ENCODE data around the gene FGFR4. TPM values are rescaled to one million over a fixed set of nuclear protein-coding genes. Genes with fewer than 3 reads are reported as not detected.

Gene FGFR4
- total RNA-seq, 1 donor from 2014 or later, result 258 TPM

GRCh38 chr5:177077335-177077734 is 9.4 kb upstream of the FGFR4 start:
- no peak for TF ChIP-seq CTCF (IDR thresholded peaks at IDR 0.05; ENCODE audit: unreplicated experiment)
- DNase-seq (ENCODE audit: low spot score, unreplicated experiment), result no peak
- no peaks in the 10 kb centered on the region for H3K36me3 Mint-ChIP-seq (ENCODE audit: insufficient read depth)
- H3K4me3 Mint-ChIP-seq (ENCODE audit: low read depth), result no peak overlapping the region
- no peaks in the 10 kb centered on the region for H3K27me3 Mint-ChIP-seq
- no peak overlapping the region for H3K27ac Mint-ChIP-seq
- H3K4me1 Mint-ChIP-seq (ENCODE audit: low read depth), result no peaks in the 10 kb centered on the region
- no peaks in the 10 kb centered on the region for H3K9me3 Mint-ChIP-seq (ENCODE audit: low read depth)

- Mint-ChIP-seq H3K27me3 (no peaks in the 10 kb centered on the region), H3K9me3 (ENCODE audit: low read depth) (no peaks in the 10 kb centered on the region), H3K4me3 (ENCODE audit: low read depth) (no peak overlapping the region), H3K27ac (peak overlapping the region; percentile 59), H3K36me3 (ENCODE audit: insufficient read depth) (no peaks in the 10 kb centered on the region), H3K4me1 (ENCODE audit: low read depth) (peaks cover 6% of the 10 kb centered on the region)
- TF ChIP-seq CTCF (IDR thresholded peaks at IDR 0.05; ENCODE audit: unreplicated experiment), result no peak
- DNase-seq (ENCODE audit: low spot score, unreplicated experiment), result no peak
Observed at GRCh38 chr5:177079606-177080005, 7.1 kb upstream of the FGFR4 start.

- peaks cover 8% of the 10 kb centered on the region for H3K4me1 Mint-ChIP-seq (ENCODE audit: low read depth)
- H3K27ac Mint-ChIP-seq, result no peak overlapping the region
- no peak for DNase-seq (ENCODE audit: low spot score, unreplicated experiment)
- no peaks in the 10 kb centered on the region for H3K36me3 Mint-ChIP-seq (ENCODE audit: insufficient read depth)
- no peak overlapping the region for H3K4me3 Mint-ChIP-seq (ENCODE audit: low read depth)
- no peaks in the 10 kb centered on the region for H3K9me3 Mint-ChIP-seq (ENCODE audit: low read depth)
- TF ChIP-seq CTCF (IDR thresholded peaks at IDR 0.05; ENCODE audit: unreplicated experiment), result no peak
- no peaks in the 10 kb centered on the region for H3K27me3 Mint-ChIP-seq
Observed at GRCh38 chr5:177080265-177080664, 6.5 kb upstream of the FGFR4 start.

- DNase-seq (ENCODE audit: low spot score, unreplicated experiment), result no peak
- H3K4me3 Mint-ChIP-seq (ENCODE audit: low read depth), result no peak overlapping the region
Observed at GRCh38 chr5:177081859-177082258, 4.9 kb upstream of the FGFR4 start.

GRCh38 chr5:177083357-177083756 is 3.4 kb upstream of the FGFR4 start:
- no peak for DNase-seq (ENCODE audit: low spot score, unreplicated experiment)
- no peaks in the 10 kb centered on the region for H3K9me3 Mint-ChIP-seq (ENCODE audit: low read depth)

More at GRCh38 chr5:177081859-177082258, 4.9 kb upstream of the FGFR4 start:
- no peak for TF ChIP-seq CTCF (IDR thresholded peaks at IDR 0.05; ENCODE audit: unreplicated experiment)
- H3K27me3 Mint-ChIP-seq, result no peaks in the 10 kb centered on the region
- peaks cover 15% of the 10 kb centered on the region for H3K4me1 Mint-ChIP-seq (ENCODE audit: low read depth)
- no peaks in the 10 kb centered on the region for H3K36me3 Mint-ChIP-seq (ENCODE audit: insufficient read depth)
- H3K9me3 Mint-ChIP-seq (ENCODE audit: low read depth), result no peaks in the 10 kb centered on the region
- H3K27ac Mint-ChIP-seq, result no peak overlapping the region

More at GRCh38 chr5:177083357-177083756, 3.4 kb upstream of the FGFR4 start:
- peaks cover 22% of the 10 kb centered on the region for H3K4me1 Mint-ChIP-seq (ENCODE audit: low read depth)
- H3K4me3 Mint-ChIP-seq (ENCODE audit: low read depth), result no peak overlapping the region
- no peaks in the 10 kb centered on the region for H3K27me3 Mint-ChIP-seq
- H3K27ac Mint-ChIP-seq, result peak overlapping the region; percentile 31
- TF ChIP-seq CTCF (IDR thresholded peaks at IDR 0.05; ENCODE audit: unreplicated experiment), result no peak
- peaks cover 2% of the 10 kb centered on the region for H3K36me3 Mint-ChIP-seq (ENCODE audit: insufficient read depth)
